H9 (cell line): ENCODE results near the gene DOLPP1. TPM values are rescaled to one million over a fixed set of nuclear protein-coding genes. Genes with fewer than 3 reads are reported as not detected.
A peak's percentile ranks its signal among the peaks of the same experiment; 100 is the strongest.

Experiments
- DNase-seq: peaks from one replicate; pipeline ENCODE4 v3.0.0-alpha.2; 2017
- H2AFZ ChIP-seq: one replicate; pipeline ENCODE4 v1.6.1; 2013; ENCODE audit warnings: mild to moderate bottlenecking, low read length, control low read depth, moderate library complexity
- H2AK5ac ChIP-seq: 2 replicates; pipeline ENCODE4 v1.6.1; 2013; ENCODE audit warnings: low read length, control low read depth, mixed read lengths; ENCODE audit not compliant: insufficient read length
- H2BK120ac ChIP-seq: one replicate; pipeline ENCODE4 v1.6.1; 2013; ENCODE audit warnings: low read depth, mild to moderate bottlenecking, low read length, control low read depth, inconsistent platforms; ENCODE audit not compliant: poor library complexity, severe bottlenecking
- H2BK12ac ChIP-seq: 2 replicates; pipeline ENCODE4 v1.6.1; 2013; ENCODE audit warnings: low read length, control low read depth, mixed read lengths, low read depth; ENCODE audit not compliant: insufficient read length
- H2BK15ac ChIP-seq: 2 replicates; pipeline ENCODE4 v1.6.1; 2013; ENCODE audit warnings: low read depth, low read length, control low read depth
- H2BK20ac ChIP-seq: one replicate; pipeline ENCODE4 v1.6.1; 2013; ENCODE audit warnings: low read depth, mild to moderate bottlenecking, low read length, control low read depth, inconsistent platforms; ENCODE audit not compliant: poor library complexity, severe bottlenecking
- H2BK5ac ChIP-seq: 2 replicates; pipeline ENCODE4 v1.6.1; 2013; ENCODE audit warnings: low read length, control low read depth, mixed read lengths; ENCODE audit not compliant: insufficient read length
- H3K14ac ChIP-seq: 2 replicates; pipeline ENCODE4 v1.6.1; 2013; ENCODE audit warnings: low read length, control low read depth; ENCODE audit not compliant: insufficient read depth
- H3K18ac ChIP-seq: 2 replicates; pipeline ENCODE4 v1.6.1; 2013; ENCODE audit warnings: low read depth, mild to moderate bottlenecking, mixed read lengths, low read length, control low read depth; ENCODE audit not compliant: insufficient read length
- H3K23ac ChIP-seq: 2 replicates; pipeline ENCODE4 v1.6.1; 2013; ENCODE audit warnings: low read length, control low read depth, mixed read lengths, low read depth; ENCODE audit not compliant: insufficient read length
- H3K23me2 ChIP-seq: 2 replicates; pipeline ENCODE4 v1.6.1; 2013; ENCODE audit warnings: low read depth, mild to moderate bottlenecking, mixed read lengths, low read length, control low read depth; ENCODE audit not compliant: insufficient read length, poor library complexity, severe bottlenecking
- H3K27ac ChIP-seq: 2 replicates; pipeline ENCODE4 v1.5.1; 2013; ENCODE audit warnings: low read length, control low read depth, mixed read lengths, low read depth; ENCODE audit not compliant: insufficient read length
- H3K27me3 ChIP-seq: 2 replicates; pipeline ENCODE4 v1.6.1; 2013; ENCODE audit warnings: low read length, control low read depth, inconsistent platforms; ENCODE audit not compliant: insufficient read depth
- H3K4ac ChIP-seq: 2 replicates; pipeline ENCODE4 v1.6.1; 2013; ENCODE audit warnings: low read depth, mild to moderate bottlenecking, control low read depth, inconsistent platforms, low read length, moderate library complexity
- H3K4me1 ChIP-seq: 2 replicates; pipeline ENCODE4 v1.6.1; 2013; ENCODE audit warnings: low read length, control low read depth, inconsistent platforms; ENCODE audit not compliant: insufficient read depth
- H3K4me2 ChIP-seq: 2 replicates; pipeline ENCODE4 v1.6.1; 2013; ENCODE audit warnings: low read length, control low read depth, mixed read lengths; ENCODE audit not compliant: insufficient read length, insufficient read depth
- H3K56ac ChIP-seq: 2 replicates; pipeline ENCODE4 v1.6.1; 2013; ENCODE audit warnings: low read depth, mild to moderate bottlenecking, mixed read lengths, low read length, control low read depth; ENCODE audit not compliant: insufficient read length
- H3K79me1 ChIP-seq: 2 replicates; pipeline ENCODE4 v1.6.1; 2013; ENCODE audit warnings: low read depth, mild to moderate bottlenecking, moderate library complexity, low read length, control low read depth, inconsistent platforms; ENCODE audit not compliant: insufficient read depth, poor library complexity, severe bottlenecking
- H3K79me2 ChIP-seq: 2 replicates; pipeline ENCODE4 v1.6.1; 2013; ENCODE audit warnings: low read length, control low read depth, inconsistent platforms; ENCODE audit not compliant: insufficient read depth
- H3K9ac ChIP-seq: 2 replicates; pipeline ENCODE4 v1.6.1; 2013; ENCODE audit warnings: low read length, control low read depth, mixed read lengths; ENCODE audit not compliant: insufficient read length; ENCODE audit errors: extremely low read depth
- H3K9me3 ChIP-seq: one replicate; pipeline ENCODE4 v1.6.1; 2013; ENCODE audit warnings: low read depth, low read length, inconsistent platforms; ENCODE audit not compliant: control insufficient read depth
- H3T11ph ChIP-seq: one replicate; pipeline ENCODE4 v1.6.1; 2013; ENCODE audit warnings: mild to moderate bottlenecking, low read length, control low read depth, inconsistent platforms
- H4K20me1 ChIP-seq: one replicate; pipeline ENCODE4 v1.6.1; 2013; ENCODE audit not compliant: control insufficient read depth, insufficient read length, insufficient read depth
- H4K5ac ChIP-seq: 2 replicates; pipeline ENCODE4 v1.6.1; 2013; ENCODE audit warnings: low read depth, mild to moderate bottlenecking, mixed read lengths, low read length, control low read depth; ENCODE audit not compliant: insufficient read length
- H4K8ac ChIP-seq: replicated peaks from 2 replicates; pipeline ENCODE4 v1.6.1; 2013; ENCODE audit warnings: low read length, control low read depth, mixed read lengths, low read depth; ENCODE audit not compliant: insufficient read length
- H4K91ac ChIP-seq: 2 replicates; pipeline ENCODE4 v1.6.1; 2013; ENCODE audit warnings: low read depth, mild to moderate bottlenecking, moderate library complexity, mixed read lengths, low read length, control low read depth; ENCODE audit not compliant: insufficient read length
- H3K27ac Mint-ChIP-seq, 3 experiments: 2 replicates in 2 of 3; 3 replicates in 1 of 3; pipeline ENCODE4 v1.8.0; 2020 to 2021; ENCODE audit warnings: mixed read lengths in 3 of 3, mild to moderate bottlenecking in 1 of 3, moderate library complexity in 1 of 3
- H3K27me3 Mint-ChIP-seq: 2 replicates; pipeline ENCODE4 v1.8.0; 2021; ENCODE audit warnings: low read depth, mild to moderate bottlenecking, moderate library complexity, mixed read lengths
- H3K36me3 Mint-ChIP-seq, 3 experiments: 2 replicates in 2 of 3; 3 replicates in 1 of 3; pipeline ENCODE4 v1.8.0; 2020 to 2021; ENCODE audit warnings: low read depth in 3 of 3, mixed read lengths in 3 of 3; ENCODE audit not compliant: insufficient read depth in 1 of 3
- H3K4me1 Mint-ChIP-seq, 2 experiments: 2 replicates each; pipeline ENCODE4 v1.8.0; 2020; ENCODE audit warnings: mixed read lengths in 2 of 2
- H3K4me3 Mint-ChIP-seq, 2 experiments: 2 replicates in 1 of 2; 3 replicates in 1 of 2; pipeline ENCODE4 v1.8.0; 2020 to 2021; ENCODE audit warnings: mild to moderate bottlenecking in 2 of 2, mixed read lengths in 2 of 2, moderate library complexity in 1 of 2
- H3K9me3 Mint-ChIP-seq, 2 experiments: 2 replicates in 1 of 2; 3 replicates in 1 of 2; pipeline ENCODE4 v1.8.0; 2020; ENCODE audit warnings: mild to moderate bottlenecking in 2 of 2, mixed read lengths in 2 of 2, moderate library complexity in 1 of 2
- WGBS: extraction: QIAGEN DNeasy Blood & Tissue Kit; methylation state at CpG from one replicate; pipeline ENCODE4 v1.1.7; 2013; ENCODE audit warnings: missing lambda C conversion rate, low lambda C conversion rate, mixed read lengths; ENCODE audit not compliant: insufficient read length; ENCODE audit errors: extremely low coverage; 5-methylcytosine and 5-hydroxymethylcytosine counted together
- total RNA-seq: library from RNA; stranded (reverse); gene quantifications from 2 replicates; pipeline ENCODE4 v1.2.1, GENCODE V29; 2021
- TF ChIP-seq, protein P1 (sequence below): fragments of 200-600 bp; sonication (generic); conservative IDR thresholded peaks from 3 replicates; pipeline ENCODE4 v1.8.0; 2021; ENCODE audit warnings: antibody characterized with exemption, mild to moderate bottlenecking

DOLPP1 gene
- total RNA-seq, 1 experiment from 2014 or later: 42.6 TPM

DNA sequence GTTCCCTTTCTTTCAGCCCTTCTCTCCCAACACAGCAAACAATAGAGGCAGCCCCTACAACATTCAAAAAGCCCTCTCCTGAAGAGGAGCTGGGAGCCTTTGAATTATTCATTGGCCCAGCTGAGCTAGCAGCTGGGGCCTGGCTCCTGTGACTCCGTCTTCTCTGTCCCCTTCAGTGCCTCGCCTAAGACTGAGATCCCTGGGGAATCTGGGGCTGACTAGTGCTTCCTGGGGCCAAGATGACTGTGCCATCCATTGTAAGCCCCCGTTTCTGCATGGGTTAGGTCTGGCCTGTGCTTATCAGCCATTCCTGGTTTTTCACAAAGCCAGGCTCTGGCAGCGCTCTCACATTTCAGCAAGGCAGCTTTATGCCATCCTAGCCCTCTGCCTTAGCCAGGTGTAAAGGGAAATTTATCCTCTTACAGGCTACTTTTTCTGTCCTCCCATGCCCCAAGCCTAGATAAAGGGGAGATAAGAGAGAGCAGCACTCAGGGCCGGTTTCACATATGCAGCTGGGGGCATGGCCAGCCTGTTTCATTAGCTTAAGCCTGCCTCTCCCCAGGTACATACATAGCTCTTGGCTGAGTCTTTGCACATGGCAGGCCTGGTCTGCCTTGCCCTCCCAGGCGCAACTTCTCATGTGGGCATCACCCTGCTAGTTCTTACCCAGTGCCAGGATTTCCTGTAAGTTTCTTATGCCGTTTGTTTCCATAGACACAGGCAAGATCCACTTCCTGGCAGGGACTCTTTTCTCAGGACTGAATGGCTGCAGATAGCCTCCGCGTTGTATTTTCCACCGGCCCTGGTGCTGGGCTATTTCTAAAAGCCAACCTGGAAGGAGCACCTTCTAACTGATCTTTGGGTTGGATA, 46.1 kb downstream of the DOLPP1 start:
- Histone ChIP-seq H3K56ac (no peak overlapping the region), H4K5ac (no peak overlapping the region), H3K4me2 (no peak overlapping the region), H3K27me3 (no peaks in the 10 kb centered on the region), H2AFZ (no peak overlapping the region), H3K9me3 (no peaks in the 10 kb centered on the region), H3K4me1 (peaks cover 6% of the 10 kb centered on the region; the same call in 1 of the 2 replicates), H3K23me2 (no peaks in the 10 kb centered on the region), H3K18ac (peak overlapping the region; percentile 9), H2AK5ac (no peak overlapping the region), H3K9ac (no peak overlapping the region), H3T11ph (no peak overlapping the region), H2BK20ac (no peak overlapping the region), H2BK15ac (no peak overlapping the region), H3K14ac (no peak overlapping the region), H4K8ac (no peak overlapping the region), H3K4ac (no peak overlapping the region), H2BK12ac (no peak overlapping the region), H3K79me1 (no peaks in the 10 kb centered on the region), H3K27ac (peak overlapping the region; percentile 5), H2BK120ac (no peak overlapping the region), H4K91ac (no peak overlapping the region), H4K20me1 (no peaks in the 10 kb centered on the region), H2BK5ac (no peak overlapping the region), H3K79me2 (peaks cover 2% of the 10 kb centered on the region; the same call in 1 of the 2 replicates), H3K23ac (no peak overlapping the region)
- peak; percentile 82 for DNase-seq
- H3K27me3 Mint-ChIP-seq: no peaks in the 10 kb centered on the region; the same call in 1 of the 2 replicates
- peak overlapping the region; percentile 95 to 97 (median 96) for H3K27ac Mint-ChIP-seq
- TF ChIP-seq, protein P1, sequence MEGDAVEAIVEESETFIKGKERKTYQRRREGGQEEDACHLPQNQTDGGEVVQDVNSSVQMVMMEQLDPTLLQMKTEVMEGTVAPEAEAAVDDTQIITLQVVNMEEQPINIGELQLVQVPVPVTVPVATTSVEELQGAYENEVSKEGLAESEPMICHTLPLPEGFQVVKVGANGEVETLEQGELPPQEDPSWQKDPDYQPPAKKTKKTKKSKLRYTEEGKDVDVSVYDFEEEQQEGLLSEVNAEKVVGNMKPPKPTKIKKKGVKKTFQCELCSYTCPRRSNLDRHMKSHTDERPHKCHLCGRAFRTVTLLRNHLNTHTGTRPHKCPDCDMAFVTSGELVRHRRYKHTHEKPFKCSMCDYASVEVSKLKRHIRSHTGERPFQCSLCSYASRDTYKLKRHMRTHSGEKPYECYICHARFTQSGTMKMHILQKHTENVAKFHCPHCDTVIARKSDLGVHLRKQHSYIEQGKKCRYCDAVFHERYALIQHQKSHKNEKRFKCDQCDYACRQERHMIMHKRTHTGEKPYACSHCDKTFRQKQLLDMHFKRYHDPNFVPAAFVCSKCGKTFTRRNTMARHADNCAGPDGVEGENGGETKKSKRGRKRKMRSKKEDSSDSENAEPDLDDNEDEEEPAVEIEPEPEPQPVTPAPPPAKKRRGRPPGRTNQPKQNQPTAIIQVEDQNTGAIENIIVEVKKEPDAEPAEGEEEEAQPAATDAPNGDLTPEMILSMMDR: no peak
- peak overlapping the region in 1 of 2 experiments; percentile 50; a peak in 3 of 5 replicates for H3K4me3 Mint-ChIP-seq
- H3K4me1 Mint-ChIP-seq: peaks cover 18 to 29% of the 10 kb centered on the region in 2 experiments
- no CpG with 5 or more reads among the region's 10 CpGs for WGBS
- H3K9me3 Mint-ChIP-seq: no peaks in the 10 kb centered on the region
- H3K36me3 Mint-ChIP-seq: peaks cover 19 to 57% (median 57%) of the 10 kb centered on the region in 3 experiments
